ENCODE results near the gene PCSK1.

The PCSK1 gene

GRCh38 chr5:96433066-96433447, at the start of gene PCSK1:
Gene PCSK1, minus strand, starts transcription at chr5:96433248. Its CDS starts 206 bp downstream, at chr5:96433042.
- H3K4me3 Mint-ChIP-seq = no peak within 1 kb of the TSS
- H3K4me1 Mint-ChIP-seq = peaks cover 21% of the 10 kb centered on the region
- ATAC-seq (no peak), DNase-seq (ENCODE audit: low spot score in 2 of 2) (no peak)
- no peak within 1 kb of the TSS for H3K27ac Mint-ChIP-seq
- H3K9me3 Mint-ChIP-seq = no peaks in the 10 kb centered on the region
- no peaks in the 10 kb centered on the region for H3K36me3 Mint-ChIP-seq

DNA sequence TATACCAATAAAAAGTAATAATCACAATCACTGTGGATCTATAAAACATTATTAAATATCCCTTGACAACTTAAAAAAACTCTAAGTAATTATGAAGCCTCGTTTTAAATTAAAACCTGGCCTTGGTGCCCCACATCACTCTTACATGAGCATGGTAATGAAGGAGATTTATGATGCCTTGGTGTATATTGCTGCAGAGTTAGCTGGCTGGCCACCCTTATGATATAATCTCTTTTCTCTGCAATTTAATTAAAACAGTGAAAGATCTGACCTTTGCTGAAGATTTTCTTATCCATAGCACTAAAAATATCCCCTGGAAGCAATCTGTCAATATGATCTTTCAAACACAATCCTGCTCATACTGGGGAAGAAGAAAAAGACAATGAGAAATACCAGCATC, 48.8 kb upstream of the PCSK1 start:
- DNase-seq (ENCODE audit: low spot score in 2 of 2) (no peak), ATAC-seq (no peak)
- Mint-ChIP-seq H3K36me3 (no peaks in the 10 kb centered on the region), H3K9me3 (no peaks in the 10 kb centered on the region), H3K4me1 (no peaks in the 10 kb centered on the region), H3K4me3 (no peak overlapping the region), H3K27ac (no peak overlapping the region)

GRCh38 chr5:96481009-96481786, 48.1 kb upstream of the PCSK1 start:
- DNase-seq (ENCODE audit: low spot score in 2 of 2) (no peak), ATAC-seq (no peak)
- Mint-ChIP-seq H3K36me3 (no peaks in the 10 kb centered on the region), H3K4me3 (no peak overlapping the region), H3K9me3 (no peaks in the 10 kb centered on the region), H3K27ac (no peak overlapping the region), H3K4me1 (no peaks in the 10 kb centered on the region)

DNA sequence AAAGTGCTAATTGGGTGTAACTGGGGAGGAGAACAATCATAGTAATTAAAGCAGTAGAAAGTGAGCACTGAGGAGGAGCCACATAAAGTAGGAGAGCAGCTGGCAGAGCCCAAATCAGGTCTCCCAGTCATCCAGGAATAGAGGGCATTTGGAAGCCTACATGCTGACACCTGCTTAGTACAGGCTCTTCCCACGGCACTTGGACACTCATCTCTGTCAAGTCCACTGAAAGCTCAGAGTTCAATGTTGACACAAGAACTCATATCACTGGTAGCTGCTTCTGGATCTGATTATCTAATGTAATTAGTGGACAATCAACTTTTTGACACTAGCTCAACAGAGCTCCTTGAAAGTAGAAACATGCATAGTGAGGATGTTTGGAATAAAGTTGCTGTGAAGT, 45.9 kb upstream of the PCSK1 start:
- no peaks in the 10 kb centered on the region for H3K4me1 Mint-ChIP-seq
- H3K4me3 Mint-ChIP-seq = no peak overlapping the region
- DNase-seq (ENCODE audit: low spot score in 2 of 2) = no peak
- H3K27ac Mint-ChIP-seq = no peak overlapping the region
- no peaks in the 10 kb centered on the region for H3K9me3 Mint-ChIP-seq
- no peak for ATAC-seq
- H3K36me3 Mint-ChIP-seq = no peaks in the 10 kb centered on the region

DNA sequence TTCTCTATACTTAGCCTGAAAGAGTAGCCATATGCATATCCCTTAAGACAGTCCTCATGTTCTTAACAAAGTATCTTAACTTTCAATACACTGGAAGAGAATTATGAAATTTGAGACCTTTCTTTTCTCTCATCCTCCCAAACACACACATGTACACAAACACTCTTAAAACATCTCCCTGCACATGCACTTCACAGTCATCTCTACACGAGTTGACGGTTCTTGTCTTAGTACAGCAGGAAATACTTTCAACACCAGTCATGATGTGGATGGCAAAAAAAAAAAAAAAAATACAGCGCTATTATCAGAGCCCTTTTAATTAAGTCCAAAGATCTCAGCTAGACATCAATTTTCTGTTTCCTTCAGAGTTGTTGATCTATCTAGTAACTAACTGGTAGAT, 43.6 kb upstream of the PCSK1 start:
- H3K36me3 Mint-ChIP-seq = no peaks in the 10 kb centered on the region
- no peak overlapping the region for H3K27ac Mint-ChIP-seq
- H3K9me3 Mint-ChIP-seq = no peaks in the 10 kb centered on the region
- DNase-seq (ENCODE audit: low spot score in 2 of 2) (no peak), ATAC-seq (no peak)
- no peaks in the 10 kb centered on the region for H3K4me1 Mint-ChIP-seq
- H3K4me3 Mint-ChIP-seq = no peak overlapping the region

DNA sequence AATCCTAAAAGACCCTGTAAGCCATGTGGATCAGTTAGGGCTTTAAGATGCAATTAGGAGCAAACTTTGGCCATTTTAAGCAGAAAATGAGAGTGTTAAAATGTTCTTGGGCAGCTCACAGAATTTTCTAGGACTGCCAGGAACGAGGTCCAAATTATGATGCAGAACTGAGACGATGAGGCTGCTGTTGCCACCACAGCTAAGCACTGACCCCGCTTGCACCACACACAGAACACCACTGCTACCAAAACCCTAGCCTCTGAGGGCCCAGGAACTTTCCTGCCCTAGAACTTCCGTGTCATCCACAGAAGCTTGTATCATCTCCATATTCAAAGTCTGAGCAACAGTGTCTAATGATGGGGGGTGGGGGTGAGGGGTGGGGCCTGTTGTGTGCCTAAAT, 41.0 kb upstream of the PCSK1 start:
- Mint-ChIP-seq H3K4me1 (no peaks in the 10 kb centered on the region), H3K9me3 (no peaks in the 10 kb centered on the region), H3K27ac (no peak overlapping the region), H3K36me3 (no peaks in the 10 kb centered on the region), H3K4me3 (no peak overlapping the region)
- DNase-seq (ENCODE audit: low spot score in 2 of 2) (no peak), ATAC-seq (no peak)

GRCh38 chr5:96473155-96473554, 40.1 kb upstream of the PCSK1 start:
- ATAC-seq (no peak), DNase-seq (ENCODE audit: low spot score in 2 of 2) (no peak)
- Mint-ChIP-seq H3K9me3 (no peaks in the 10 kb centered on the region), H3K4me1 (no peaks in the 10 kb centered on the region), H3K36me3 (no peaks in the 10 kb centered on the region), H3K27ac (no peak overlapping the region), H3K4me3 (no peak overlapping the region)

GRCh38 chr5:96470785-96471184, 37.7 kb upstream of the PCSK1 start:
- DNase-seq (ENCODE audit: low spot score in 2 of 2) (no peak), ATAC-seq (no peak)
- no peaks in the 10 kb centered on the region for H3K36me3 Mint-ChIP-seq
- H3K4me1 Mint-ChIP-seq = no peaks in the 10 kb centered on the region
- no peaks in the 10 kb centered on the region for H3K9me3 Mint-ChIP-seq
- no peak overlapping the region for H3K27ac Mint-ChIP-seq
- no peak overlapping the region for H3K4me3 Mint-ChIP-seq

DNA sequence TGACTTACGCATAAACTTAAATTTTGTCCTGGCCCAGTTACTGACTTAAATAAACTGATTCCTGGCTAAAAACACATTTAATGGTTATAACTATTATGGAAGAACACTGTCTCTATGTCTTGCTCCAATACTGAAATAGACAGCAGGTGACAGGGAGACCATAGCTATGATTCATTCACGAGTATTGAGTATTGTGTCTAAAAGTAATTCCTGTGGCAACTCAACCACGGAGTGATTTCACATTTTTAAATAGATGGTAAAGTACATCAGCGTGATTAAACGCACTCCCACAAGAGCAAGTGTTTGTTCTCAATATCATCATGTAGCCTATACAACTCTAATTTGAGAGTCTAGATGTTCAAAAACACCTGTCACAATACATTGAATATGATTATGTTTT, 35.9 kb upstream of the PCSK1 start:
- ATAC-seq = no peak

GRCh38 chr5:96463091-96463490, 30.0 kb upstream of the PCSK1 start:
- Mint-ChIP-seq H3K4me3 (no peak overlapping the region), H3K4me1 (no peaks in the 10 kb centered on the region), H3K9me3 (no peaks in the 10 kb centered on the region), H3K36me3 (no peaks in the 10 kb centered on the region), H3K27ac (no peak overlapping the region)
- ATAC-seq (no peak), DNase-seq (ENCODE audit: low spot score in 2 of 2) (no peak)

More for the DNA sequence above, 35.9 kb upstream of the PCSK1 start:
- H3K27ac Mint-ChIP-seq = no peak overlapping the region
- H3K4me1 Mint-ChIP-seq = no peaks in the 10 kb centered on the region
- H3K9me3 Mint-ChIP-seq = no peaks in the 10 kb centered on the region
- H3K36me3 Mint-ChIP-seq = no peaks in the 10 kb centered on the region
- no peak for DNase-seq (ENCODE audit: low spot score in 2 of 2)
- no peak overlapping the region for H3K4me3 Mint-ChIP-seq

DNA sequence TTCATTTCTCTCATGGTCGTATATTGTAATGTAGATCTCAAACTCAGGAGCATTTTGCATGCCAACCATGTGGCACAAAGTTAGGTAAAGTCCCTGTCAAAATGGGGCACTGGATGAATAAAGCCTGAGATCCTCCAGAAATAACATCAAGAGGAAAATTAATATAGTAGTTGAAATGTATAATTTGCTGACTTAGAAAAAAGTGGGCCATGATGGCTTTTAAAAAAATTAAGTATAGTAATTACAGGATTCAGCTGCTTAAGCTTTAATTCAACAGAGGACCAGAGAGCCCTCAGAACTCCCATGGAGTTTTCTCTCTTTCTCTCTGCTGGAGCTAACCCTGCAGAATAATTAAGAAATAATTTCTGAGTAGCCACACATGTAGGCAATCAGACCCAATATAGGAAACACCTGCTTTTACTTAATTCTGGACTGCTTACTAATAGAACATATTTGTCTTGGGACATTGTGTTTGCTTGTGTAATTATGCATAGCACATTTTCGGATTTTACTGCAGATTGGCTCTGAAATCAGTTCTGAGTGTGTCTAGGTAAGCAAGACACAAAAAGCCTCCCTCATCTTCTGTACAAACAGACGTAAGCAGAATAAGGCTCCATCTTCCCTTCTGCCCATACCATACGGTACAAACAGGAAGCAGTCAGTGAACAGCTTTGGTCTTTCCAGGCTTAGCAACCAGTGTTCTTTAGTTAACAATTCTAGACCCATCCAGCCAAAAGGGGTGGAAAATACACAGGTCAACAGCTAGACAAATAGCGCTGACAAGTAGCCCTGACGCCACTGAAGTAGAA, 26.5 kb upstream of the PCSK1 start:
- ATAC-seq (no peak), DNase-seq (ENCODE audit: low spot score in 2 of 2) (no peak)
- peaks cover 7% of the 10 kb centered on the region for H3K9me3 Mint-ChIP-seq
- peaks cover 7% of the 10 kb centered on the region for H3K4me1 Mint-ChIP-seq
- no peaks in the 10 kb centered on the region for H3K36me3 Mint-ChIP-seq
- H3K27ac Mint-ChIP-seq = no peak overlapping the region
- H3K4me3 Mint-ChIP-seq = no peak overlapping the region

DNA sequence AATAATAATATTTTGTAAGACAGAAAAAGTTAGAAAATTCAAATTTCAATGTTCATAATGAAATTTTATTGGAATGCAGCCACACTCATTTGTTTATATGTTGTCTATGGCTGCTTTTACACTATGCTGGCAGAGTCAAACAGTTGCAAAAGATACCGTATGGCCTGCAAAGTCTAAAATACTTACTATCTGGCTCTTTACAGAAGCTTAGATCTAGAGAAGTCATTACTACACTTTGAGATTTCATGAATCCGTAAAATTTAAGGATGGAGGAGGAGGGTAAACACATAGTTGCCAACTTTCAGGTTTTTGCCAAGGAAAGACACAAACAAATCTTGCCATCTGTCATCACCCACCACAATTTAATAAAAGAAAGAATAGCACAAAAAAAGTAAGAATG, 25.1 kb upstream of the PCSK1 start:
- no peak overlapping the region for H3K27ac Mint-ChIP-seq
- peaks cover 7% of the 10 kb centered on the region for H3K4me1 Mint-ChIP-seq
- DNase-seq (ENCODE audit: low spot score in 2 of 2) = no peak
- H3K4me3 Mint-ChIP-seq = no peak overlapping the region
- H3K9me3 Mint-ChIP-seq = peaks cover 7% of the 10 kb centered on the region
- no peaks in the 10 kb centered on the region for H3K36me3 Mint-ChIP-seq
- no peak for ATAC-seq

- no peak overlapping the region for H3K4me3 Mint-ChIP-seq
Observed at GRCh38 chr5:96455789-96456188, 22.7 kb upstream of the PCSK1 start.

DNA sequence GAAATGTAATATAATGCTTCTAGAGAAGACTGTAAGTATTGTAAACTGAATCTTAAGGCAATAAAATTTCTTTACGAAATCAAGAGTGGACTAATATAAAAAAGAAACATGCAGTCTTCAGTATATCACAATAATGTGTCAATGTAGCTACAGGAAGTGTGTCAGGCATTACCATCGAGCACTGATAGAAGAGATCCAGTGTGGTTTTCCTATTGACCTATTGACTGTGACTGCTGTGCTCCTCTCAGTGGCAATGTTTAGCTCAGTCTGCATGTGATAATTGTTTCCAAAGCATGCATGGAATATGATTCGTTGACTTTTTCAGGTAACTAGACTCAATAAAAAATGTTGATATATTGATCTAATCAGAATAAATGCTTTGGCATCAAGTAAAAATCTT, 20.3 kb upstream of the PCSK1 start:
- Mint-ChIP-seq H3K9me3 (peaks cover 7% of the 10 kb centered on the region), H3K36me3 (no peaks in the 10 kb centered on the region), H3K27ac (no peak overlapping the region), H3K4me3 (no peak overlapping the region), H3K4me1 (peaks cover 7% of the 10 kb centered on the region)
- DNase-seq (ENCODE audit: low spot score in 2 of 2) (no peak), ATAC-seq (no peak)

More at GRCh38 chr5:96455789-96456188, 22.7 kb upstream of the PCSK1 start:
- peaks cover 7% of the 10 kb centered on the region for H3K4me1 Mint-ChIP-seq
- H3K36me3 Mint-ChIP-seq = no peaks in the 10 kb centered on the region
- DNase-seq (ENCODE audit: low spot score in 2 of 2) (no peak), ATAC-seq (no peak)
- peaks cover 7% of the 10 kb centered on the region for H3K9me3 Mint-ChIP-seq
- no peak overlapping the region for H3K27ac Mint-ChIP-seq

DNA sequence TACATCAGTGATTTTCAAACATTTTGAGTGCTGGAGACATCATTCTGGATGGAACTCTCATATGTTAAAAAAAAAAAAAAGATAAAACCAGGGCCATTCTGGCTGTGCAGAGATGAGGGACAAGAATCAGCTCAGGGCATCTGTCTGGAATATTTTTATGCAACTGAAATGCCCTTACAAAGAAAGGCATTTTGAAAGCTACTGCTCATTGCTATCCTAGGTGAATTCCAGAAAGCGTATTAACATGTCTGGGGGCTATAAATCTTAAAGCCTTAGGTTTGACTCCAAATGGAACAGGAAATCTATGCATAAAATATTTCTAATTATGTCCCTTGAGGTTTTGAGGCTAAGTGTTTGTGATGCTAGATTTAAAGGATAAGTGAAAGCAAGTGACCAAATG, 14.9 kb upstream of the PCSK1 start:
- no peak for ATAC-seq
- Mint-ChIP-seq H3K36me3 (no peaks in the 10 kb centered on the region), H3K9me3 (no peaks in the 10 kb centered on the region), H3K4me3 (no peak overlapping the region), H3K27ac (no peak overlapping the region), H3K4me1 (no peaks in the 10 kb centered on the region)
- DNase-seq (ENCODE audit: low spot score in 2 of 2) = no peak

- H3K4me1 Mint-ChIP-seq = no peaks in the 10 kb centered on the region
- no peak for DNase-seq (ENCODE audit: low spot score in 2 of 2)
- no peaks in the 10 kb centered on the region for H3K9me3 Mint-ChIP-seq
- no peak overlapping the region for H3K4me3 Mint-ChIP-seq
- H3K27ac Mint-ChIP-seq = no peak overlapping the region
- no peak for ATAC-seq
- no peaks in the 10 kb centered on the region for H3K36me3 Mint-ChIP-seq
Observed at GRCh38 chr5:96440185-96440538, 7.1 kb upstream of the PCSK1 start.
